Measurements from ENCODE around the gene ELP5. TPM values are rescaled to one million over a fixed set of nuclear protein-coding genes. Genes with fewer than 3 reads are reported as not detected.

The ELP5 gene, protein sequence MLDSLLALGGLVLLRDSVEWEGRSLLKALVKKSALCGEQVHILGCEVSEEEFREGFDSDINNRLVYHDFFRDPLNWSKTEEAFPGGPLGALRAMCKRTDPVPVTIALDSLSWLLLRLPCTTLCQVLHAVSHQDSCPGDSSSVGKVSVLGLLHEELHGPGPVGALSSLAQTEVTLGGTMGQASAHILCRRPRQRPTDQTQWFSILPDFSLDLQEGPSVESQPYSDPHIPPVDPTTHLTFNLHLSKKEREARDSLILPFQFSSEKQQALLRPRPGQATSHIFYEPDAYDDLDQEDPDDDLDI
- 29.5 TPM for total RNA-seq

DNA sequence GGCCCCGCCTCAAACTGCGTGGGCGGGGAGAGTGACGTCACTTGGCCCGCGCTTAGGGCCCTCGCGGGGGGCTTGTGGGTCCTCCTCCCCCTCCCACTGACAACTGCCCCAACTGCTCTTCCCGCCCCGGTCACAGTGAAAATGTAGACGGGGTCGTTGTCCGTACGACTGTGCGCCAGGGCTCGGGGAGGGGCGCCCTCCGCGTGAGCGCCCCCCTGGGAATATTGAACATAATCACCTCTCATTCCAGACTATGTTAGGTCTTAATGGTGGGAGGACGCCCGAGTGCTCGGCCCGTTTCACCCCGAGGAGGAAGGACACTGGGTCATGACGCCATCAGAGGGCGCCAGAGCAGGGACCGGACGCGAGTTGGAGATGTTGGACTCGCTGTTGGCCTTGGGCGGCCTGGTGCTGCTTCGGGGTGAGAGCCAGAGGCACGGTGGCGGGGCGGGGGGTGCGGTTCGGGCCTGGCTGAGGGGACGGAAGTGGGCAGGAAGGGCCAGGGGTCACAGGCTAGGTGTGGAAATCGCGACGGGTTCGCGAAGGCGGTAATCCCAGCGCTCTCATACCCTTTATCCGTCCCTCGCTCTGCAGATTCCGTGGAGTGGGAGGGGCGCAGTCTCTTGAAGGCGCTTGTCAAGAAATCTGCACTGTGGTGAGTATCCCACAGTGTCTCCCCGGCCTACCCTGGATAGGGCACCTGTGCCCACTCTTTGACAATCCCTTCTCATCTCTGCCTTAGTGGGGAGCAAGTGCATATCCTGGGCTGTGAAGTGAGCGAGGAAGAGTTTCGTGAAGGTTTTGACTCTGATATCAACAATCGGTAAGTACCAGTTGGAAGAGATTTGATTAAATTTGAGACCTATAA, at the start of gene ELP5:
Gene ELP5 (plus strand): TSS at position 40 of the 868 bp plus-strand sequence. CDS start 336 bp downstream, at position 376.

DNA sequence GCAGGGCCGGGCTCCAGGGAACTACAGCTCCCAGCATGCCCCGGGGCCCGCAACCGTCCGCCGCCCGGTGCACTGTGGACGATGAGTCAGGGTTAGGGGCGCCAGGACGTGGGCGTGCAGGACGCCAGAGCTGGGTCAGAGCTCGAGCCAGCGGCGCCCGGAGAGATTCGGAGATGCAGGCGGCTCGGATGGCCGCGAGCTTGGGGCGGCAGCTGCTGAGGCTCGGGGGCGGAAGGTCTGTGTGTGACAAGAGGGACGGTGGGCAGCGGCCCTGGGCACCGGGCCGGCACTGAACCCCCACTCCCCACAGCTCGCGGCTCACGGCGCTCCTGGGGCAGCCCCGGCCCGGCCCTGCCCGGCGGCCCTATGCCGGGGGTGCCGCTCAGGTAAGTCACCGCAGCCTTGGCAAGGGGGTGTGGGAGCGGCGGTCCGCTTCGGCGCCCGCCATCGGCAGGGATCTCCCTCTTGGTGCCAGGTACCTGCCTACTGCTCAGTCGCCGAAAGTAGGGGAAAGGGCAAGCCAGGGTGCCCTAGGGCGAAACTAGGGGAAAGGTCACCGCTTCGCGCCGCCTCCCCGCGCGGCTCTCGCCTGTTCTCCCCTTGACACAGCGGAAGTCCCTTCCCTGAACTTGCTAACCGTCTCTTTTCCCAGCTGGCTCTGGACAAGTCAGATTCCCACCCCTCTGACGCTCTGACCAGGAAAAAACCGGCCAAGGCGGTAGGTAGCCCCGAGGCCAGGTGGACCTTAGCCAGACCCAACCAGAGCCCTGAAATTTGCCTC, 32.0 kb upstream of the ELP5 start, which contains the start of the genes ACADVL and DLG4:
Gene ACADVL (plus strand): TSS at position 127 of the 781 bp plus-strand sequence. CDS start 47 bp downstream, at position 174.
Gene DLG4 (minus strand): TSS at position 25 of the 781 bp plus-strand sequence.

GRCh38 chr17:7234083-7234951, 17.7 kb upstream of the ELP5 start, which contains the start of gene DVL2:
Gene DVL2, minus strand, starts transcription at chr17:7234517. Its CDS starts 255 bp downstream, at chr17:7234262.

DNA sequence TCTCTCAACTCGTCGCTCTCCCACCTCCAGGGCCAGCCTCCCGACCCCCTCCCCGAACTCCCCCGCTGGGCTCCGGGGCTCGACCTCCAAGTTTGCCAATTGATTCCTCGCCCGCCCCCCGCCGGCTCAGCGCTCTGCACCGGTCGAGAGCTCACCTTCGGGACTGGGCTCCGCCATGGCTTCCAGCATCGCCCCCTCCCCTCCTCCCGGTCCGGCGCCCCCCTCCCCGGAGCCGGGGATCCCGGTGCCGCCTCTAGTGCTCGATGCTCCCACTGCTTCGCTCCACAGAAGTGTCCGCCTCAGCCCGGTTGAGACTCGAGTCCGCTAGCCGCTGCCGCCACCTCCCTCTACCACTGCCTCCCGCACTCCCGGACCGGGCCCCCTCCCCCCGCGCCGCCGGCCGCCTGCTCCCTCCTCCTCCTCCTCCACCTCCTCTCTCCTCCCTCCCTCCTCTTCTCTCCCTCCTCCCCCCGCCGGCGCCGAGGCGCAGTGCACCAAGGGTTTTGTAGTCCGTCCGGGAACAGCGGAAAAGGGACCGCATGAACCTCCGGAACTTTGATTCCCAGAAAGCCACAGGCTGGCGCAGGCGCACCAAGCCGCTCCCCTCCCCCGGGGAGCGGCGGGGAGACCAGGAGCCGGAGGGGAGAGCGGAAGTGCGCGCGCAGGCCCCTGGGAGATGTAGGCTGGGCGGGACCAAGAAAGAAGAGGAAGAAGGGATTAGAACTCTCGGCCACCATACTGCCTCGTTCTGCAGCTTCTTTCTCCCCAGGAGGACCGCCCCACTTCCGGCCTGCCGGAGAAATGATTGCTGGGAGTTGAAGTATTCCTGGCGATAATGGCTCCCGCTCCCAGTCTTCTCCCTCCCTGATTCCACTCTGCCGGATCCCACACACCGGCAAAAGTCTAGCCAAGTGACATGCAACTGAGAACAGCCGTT, 12.7 kb upstream of the ELP5 start, which contains the start of gene PHF23:
Gene PHF23 (minus strand): TSS at position 367 of the 937 bp plus-strand sequence. CDS start 178 bp downstream, at position 189.

DNA sequence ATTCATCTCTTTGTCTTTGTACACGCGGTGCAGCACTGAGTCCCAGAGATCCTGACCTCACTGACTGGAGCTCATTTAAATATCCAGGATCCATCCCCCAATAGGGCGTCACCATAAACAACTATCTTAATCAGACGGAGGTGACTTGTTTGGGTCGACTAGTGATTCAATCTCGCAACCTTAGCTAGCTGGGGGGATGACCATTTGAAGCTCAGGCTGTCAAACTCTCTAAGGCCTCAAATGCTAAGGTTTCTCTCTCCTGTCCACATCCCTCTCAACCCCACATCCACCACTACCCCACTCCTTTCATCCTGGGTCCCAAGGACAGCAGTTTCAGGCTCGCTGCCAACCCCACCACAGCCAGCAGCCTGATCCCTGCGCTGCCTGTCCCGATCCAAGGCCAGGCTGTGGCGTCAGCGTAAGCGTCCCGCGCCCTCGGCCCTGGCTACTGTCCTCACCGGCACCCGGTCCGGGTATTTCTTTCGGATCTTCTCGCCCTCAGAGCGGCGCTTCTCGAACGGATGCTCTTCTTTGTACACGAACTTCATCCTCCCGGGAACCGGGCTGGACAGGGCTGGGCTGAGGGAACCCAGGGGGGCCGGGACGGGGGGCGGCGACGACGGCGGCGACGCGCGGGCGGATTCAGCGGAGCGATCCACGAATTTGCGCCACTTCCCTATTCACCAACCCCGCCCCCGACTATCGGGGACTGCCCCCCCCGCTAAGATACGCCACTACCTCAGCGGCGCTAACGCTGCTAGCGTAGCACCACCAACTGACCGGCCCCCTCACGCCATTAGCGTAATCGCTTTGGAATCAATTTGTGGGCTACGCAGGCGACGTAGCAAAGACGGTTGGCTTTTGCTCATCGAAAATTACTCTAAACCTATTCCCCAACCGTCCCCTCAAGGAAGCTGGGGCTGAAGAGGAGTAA, 10.0 kb upstream of the ELP5 start, which contains the start of gene GABARAP:
Gene GABARAP (minus strand): TSS at position 667 of the 934 bp plus-strand sequence. CDS start 119 bp downstream, at position 548.

DNA sequence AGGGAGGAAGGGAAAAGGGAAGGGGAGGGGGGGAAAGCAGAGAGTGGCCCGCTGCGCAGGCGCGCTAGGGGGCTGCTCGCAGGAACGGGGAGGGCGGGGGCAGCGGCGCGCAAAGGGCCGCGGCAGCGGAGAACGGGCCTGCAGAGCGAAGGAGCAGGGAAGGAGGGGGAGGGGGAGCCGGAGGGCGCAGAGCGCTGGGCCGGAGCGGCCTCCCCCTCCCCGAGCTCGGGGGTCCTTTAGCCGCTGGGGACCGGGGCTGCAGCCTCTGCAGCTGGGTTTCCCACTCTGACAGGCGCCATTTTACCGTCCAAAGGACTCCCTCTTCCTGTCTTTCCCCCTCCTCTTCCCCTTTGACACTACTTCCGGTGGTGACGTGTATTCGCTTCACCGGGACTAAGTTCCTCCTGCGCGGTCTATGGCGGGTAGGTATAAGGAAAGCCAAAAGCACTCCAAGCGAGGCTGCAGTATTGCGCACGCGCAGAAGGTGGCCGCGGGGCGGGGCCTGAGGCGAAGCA, 297 bp upstream of the ELP5 start, which contains the start of gene CTDNEP1:
Gene CTDNEP1 (minus strand): TSS at position 74 of the 515 bp plus-strand sequence. CDS start 438 bp downstream, outside the sequence.

DNA sequence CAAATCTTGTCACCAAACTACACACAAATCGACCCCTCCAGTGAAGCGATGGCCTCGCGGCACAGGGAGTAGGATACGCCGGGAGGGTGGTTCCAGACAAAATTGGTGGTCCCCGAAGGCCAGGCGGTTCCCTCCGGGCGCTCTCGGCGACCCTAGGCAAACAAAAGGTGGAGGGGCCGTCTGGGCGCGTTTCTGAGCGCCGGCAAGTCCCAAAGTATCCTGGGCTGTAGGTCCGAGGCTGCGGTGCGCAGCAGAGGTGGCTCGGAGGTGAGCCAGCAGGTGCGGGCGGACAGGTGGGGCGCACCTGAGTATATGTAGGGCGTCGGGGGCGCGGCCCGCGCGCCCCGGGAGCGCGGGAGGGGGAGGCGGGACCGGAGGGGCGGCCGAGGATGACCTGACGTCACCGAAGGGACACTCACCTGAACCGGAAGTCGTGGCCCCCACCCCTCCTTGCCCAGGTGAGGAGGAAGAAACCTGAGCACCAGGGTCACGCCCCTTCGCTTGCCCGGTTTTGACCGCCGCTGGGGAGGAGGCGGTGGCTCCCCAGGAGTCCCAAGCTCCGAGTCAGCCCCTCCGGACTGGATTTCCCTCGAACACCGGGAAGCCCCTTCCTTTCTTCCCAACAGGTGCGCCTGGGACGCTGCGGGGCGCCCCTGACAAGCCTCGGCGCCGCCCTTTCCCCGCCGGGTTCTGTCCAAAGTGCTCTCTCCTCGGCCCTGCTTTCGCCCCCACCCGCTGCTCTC, 10.3 kb downstream of the ELP5 start, which contains the start of gene CLDN7:
Gene CLDN7 (minus strand): TSS at position 287 of the 743 bp plus-strand sequence. CDS start 435 bp downstream, outside the sequence.

GRCh38 chr17:7281074-7281952, 29.3 kb downstream of the ELP5 start, which contains the start of gene SLC2A4:
Gene SLC2A4, plus strand, starts transcription at chr17:7281718. Its CDS starts 217 bp downstream, at chr17:7281935.

DNA sequence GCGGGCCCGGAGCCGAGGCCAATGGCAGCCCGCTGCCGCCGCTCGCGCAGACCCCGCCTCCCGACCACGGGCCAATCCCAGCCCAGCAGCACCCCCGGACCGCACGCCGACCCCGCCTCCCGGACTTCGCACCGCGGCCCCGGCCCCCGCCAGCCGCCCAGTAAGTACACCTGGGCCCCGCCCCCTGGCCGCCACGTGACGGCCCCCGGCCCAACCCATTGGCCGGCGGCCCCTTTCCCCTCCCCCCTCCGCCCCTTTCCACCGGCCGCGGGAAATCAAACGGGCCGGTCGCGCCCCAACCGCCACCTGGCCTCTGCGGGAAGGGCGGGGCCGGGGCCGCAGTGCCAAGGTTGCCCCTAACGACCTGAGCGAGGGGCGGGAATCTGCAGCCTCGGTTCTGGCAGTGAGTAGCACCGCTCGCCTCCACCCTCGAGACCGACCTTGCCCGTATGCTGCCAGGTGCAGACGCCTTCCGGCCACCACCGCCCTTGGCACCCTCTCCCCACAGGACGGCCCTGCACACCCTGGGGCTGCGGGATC, 42.7 kb downstream of the ELP5 start, which contains the start of gene YBX2:
Gene YBX2 (minus strand): TSS at position 26 of the 540 bp plus-strand sequence. CDS start 139 bp downstream, outside the sequence.

GRCh38 chr17:7306911-7307685, 55.1 kb downstream of the ELP5 start, which contains the start of gene EIF5A:
Gene EIF5A, plus strand, starts transcription at chr17:7307628. Its CDS starts 2,008 bp downstream, at chr17:7309636.

